Inferior parietal cortex (tissue), 1 donor: ENCODE results near the gene KCNMB2.
"Not testable (repeated sequence)": the region's sequence is repeated elsewhere in the genome, so short reads cannot be mapped to it uniquely, and the experiment has no call there.

Experiments
- DNase-seq: peaks from one replicate; pipeline ENCODE4 v3.0.0-alpha.2; 2016; ENCODE audit errors: extremely low spot score

Gene KCNMB2

GRCh38 chr3:178810181-178810580 is 273.9 kb downstream of the KCNMB2 start:
- no peak for DNase-seq

- no peak for DNase-seq
Observed at GRCh38 chr3:178822722-178823121, 286.5 kb downstream of the KCNMB2 start.

- DNase-seq = no peak
Observed at GRCh38 chr3:178823150-178823549, 286.9 kb downstream of the KCNMB2 start.

- DNase-seq = no peak
Observed at GRCh38 chr3:178823591-178824246, 287.5 kb downstream of the KCNMB2 start.

- DNase-seq = no peak
Observed at GRCh38 chr3:178826435-178827123, 290.3 kb downstream of the KCNMB2 start.

GRCh38 chr3:178827285-178827856 is 291.1 kb downstream of the KCNMB2 start:
- no peak for DNase-seq

- no peak for DNase-seq
Observed at GRCh38 chr3:178833695-178834094, 297.5 kb downstream of the KCNMB2 start.

GRCh38 chr3:178835033-178835432 is 298.8 kb downstream of the KCNMB2 start:
- DNase-seq = no peak

GRCh38 chr3:178837512-178837911 is 301.3 kb downstream of the KCNMB2 start:
- no peak for DNase-seq

GRCh38 chr3:178840586-178840985 is 304.4 kb downstream of the KCNMB2 start:
- DNase-seq = no peak

- DNase-seq = no peak
Observed at GRCh38 chr3:178841011-178841410, 304.8 kb downstream of the KCNMB2 start.

GRCh38 chr3:178844916-178845315 is 308.7 kb downstream of the KCNMB2 start:
- DNase-seq = no peak

GRCh38 chr3:178845420-178846118 is 309.3 kb downstream of the KCNMB2 start:
- no peak for DNase-seq

GRCh38 chr3:178847190-178847589 is 311.0 kb downstream of the KCNMB2 start:
- no peak for DNase-seq

- no peak for DNase-seq
Observed at GRCh38 chr3:178849199-178849910, 313.1 kb downstream of the KCNMB2 start.

- DNase-seq = no peak
Observed at GRCh38 chr3:178850450-178851190, 314.4 kb downstream of the KCNMB2 start.

GRCh38 chr3:178851564-178851963 is 315.3 kb downstream of the KCNMB2 start:
- no peak for DNase-seq

- DNase-seq = no peak
Observed at GRCh38 chr3:178856804-178857203, 320.6 kb downstream of the KCNMB2 start.

GRCh38 chr3:178859386-178859785 is 323.1 kb downstream of the KCNMB2 start:
- no peak for DNase-seq

- DNase-seq = not testable (repeated sequence)
Observed at GRCh38 chr3:178859900-178860436, 323.7 kb downstream of the KCNMB2 start.

- DNase-seq = no peak
Observed at GRCh38 chr3:178868681-178869080, 332.4 kb downstream of the KCNMB2 start.
